Measurements from ENCODE around the gene PCGF3. TPM values are rescaled to one million over a fixed set of nuclear protein-coding genes. Genes with fewer than 3 reads are reported as not detected.

Gene PCGF3
- total RNA-seq, 1 experiment from 2014 or later = 66.3 TPM

- DNase-seq (ENCODE audit: low read depth, low spot score) (no peak), ATAC-seq (no peak)
- H3K27ac ChIP-seq (ENCODE audit: low read depth, low read length) = no peak overlapping the region
- H3K9ac ChIP-seq (ENCODE audit: low read length) = no peak overlapping the region
- H3K9me2 ChIP-seq (ENCODE audit: insufficient read depth) = no peaks in the 10 kb centered on the region
- no peak overlapping the region for H3K4me2 ChIP-seq (ENCODE audit: low read length)
- no peak for TF ChIP-seq YY1 (IDR thresholded peaks at IDR 0.05; ENCODE audit: extremely low read depth, insufficient replicate concordance, low read depth, low read length)
- TF ChIP-seq MAX (IDR thresholded peaks at IDR 0.05) = no peak
- no peak for TF ChIP-seq POLR2AphosphoS5 (IDR thresholded peaks at IDR 0.05; ENCODE audit: low read depth, low read length)
- no peak for TF ChIP-seq POLR2A (IDR thresholded peaks at IDR 0.05; ENCODE audit: borderline replicate concordance, extremely low read depth, insufficient read depth, insufficient read length)
- TF ChIP-seq ZNF274 (IDR thresholded peaks at IDR 0.05; ENCODE audit: low read depth, low read length) = no peak
- no peak for TF ChIP-seq EGR1 (IDR thresholded peaks at IDR 0.05; ENCODE audit: low read depth)
- TF ChIP-seq CEBPB (IDR thresholded peaks at IDR 0.05; ENCODE audit: low read depth) = no peak
- TF ChIP-seq CBX3 (IDR thresholded peaks at IDR 0.05; ENCODE audit: low read depth) = no peak
- TF ChIP-seq, protein P1, sequence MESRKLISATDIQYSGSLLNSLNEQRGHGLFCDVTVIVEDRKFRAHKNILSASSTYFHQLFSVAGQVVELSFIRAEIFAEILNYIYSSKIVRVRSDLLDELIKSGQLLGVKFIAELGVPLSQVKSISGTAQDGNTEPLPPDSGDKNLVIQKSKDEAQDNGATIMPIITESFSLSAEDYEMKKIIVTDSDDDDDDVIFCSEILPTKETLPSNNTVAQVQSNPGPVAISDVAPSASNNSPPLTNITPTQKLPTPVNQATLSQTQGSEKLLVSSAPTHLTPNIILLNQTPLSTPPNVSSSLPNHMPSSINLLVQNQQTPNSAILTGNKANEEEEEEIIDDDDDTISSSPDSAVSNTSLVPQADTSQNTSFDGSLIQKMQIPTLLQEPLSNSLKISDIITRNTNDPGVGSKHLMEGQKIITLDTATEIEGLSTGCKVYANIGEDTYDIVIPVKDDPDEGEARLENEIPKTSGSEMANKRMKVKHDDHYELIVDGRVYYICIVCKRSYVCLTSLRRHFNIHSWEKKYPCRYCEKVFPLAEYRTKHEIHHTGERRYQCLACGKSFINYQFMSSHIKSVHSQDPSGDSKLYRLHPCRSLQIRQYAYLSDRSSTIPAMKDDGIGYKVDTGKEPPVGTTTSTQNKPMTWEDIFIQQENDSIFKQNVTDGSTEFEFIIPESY (IDR thresholded peaks at IDR 0.05; ENCODE audit: extremely low read depth, insufficient replicate concordance, low read length) = no peak
- TF ChIP-seq SRF (IDR thresholded peaks at IDR 0.05; ENCODE audit: low read depth) = no peak
- no peak for TF ChIP-seq EZH2 (IDR thresholded peaks at IDR 0.05)
- no peak for TF ChIP-seq TCF7L2 (IDR thresholded peaks at IDR 0.05; ENCODE audit: borderline replicate concordance, extremely low read depth, insufficient read depth, insufficient read length)
- CTCF ChIA-PET = no interaction called here
- peaks cover 20% of the 10 kb centered on the region for H3K79me2 ChIP-seq (ENCODE audit: insufficient read depth, low read length)
- POLR2A ChIA-PET = no interaction called here
- H3K27me3 ChIP-seq (ENCODE audit: insufficient read depth, low read length) = no peaks in the 10 kb centered on the region
- H4K20me1 ChIP-seq (ENCODE audit: insufficient read depth) = no peaks in the 10 kb centered on the region
- no TSS peak for BruUV-seq (replicated peaks)
- H3K36me3 ChIP-seq (ENCODE audit: control insufficient read depth in 1 of 2, insufficient read depth in 2 of 2, low read length in 2 of 2) = peaks cover 0 to 4% of the 10 kb centered on the region in 2 experiments; a peak in 1 of 4 replicates
- no peaks in the 10 kb centered on the region for H3K9me3 ChIP-seq (ENCODE audit: control insufficient read depth in 1 of 2, insufficient read depth in 1 of 2, low read depth in 1 of 2, low read length in 2 of 2)
- H2AFZ ChIP-seq (ENCODE audit: low read depth, low read length, poor library complexity, severe bottlenecking) = no peak overlapping the region
- H3K4me3 ChIP-seq (replicated peaks in 1 of 2; ENCODE audit: low read depth in 1 of 2, low read length in 2 of 2) = no peak overlapping the region
- RAD21 ChIA-PET (ENCODE audit: low non-redundant PET in 1 of 2, low total read pairs in 2 of 2, uncharacterized antibody in 2 of 2, unreplicated experiment in 2 of 2) = interaction anchor here in 1 of 2 experiments (0.7 kb wide), 1 partner anchor 203 kb away, joined by 3 read pairs; no protein-coding TSS in a partner anchor
- H3K4me1 ChIP-seq (ENCODE audit: control insufficient read depth in 1 of 2, insufficient read depth in 2 of 2, low read length in 2 of 2) = peaks cover 12 to 22% of the 10 kb centered on the region in 2 experiments
- intact Hi-C loops (cut with micrococcal nuclease) = no loop called here
Observed at GRCh38 chr4:784401-785331, 79.0 kb downstream of the PCGF3 start.
